Endometrial microvascular endothelial cells (primary cell): ENCODE measurements around the gene CIT. TPM values are rescaled to one million over a fixed set of nuclear protein-coding genes. Genes with fewer than 3 reads are reported as not detected.

Experiments used
- in situ Hi-C: cut with HindIII; loops from 2 replicates; pipeline ENCODE4 v1.10.0; 2017; ENCODE audit warnings: low sequenced_read_pairs, low pct_unique_long_range_greater_than_20kb; ENCODE audit errors: inconsistent ontology term
- total RNA-seq: library from RNA; depleted of rRNA; stranded (reverse); fragments of >200 nt; gene quantifications from one replicate; pipeline ENCODE4 v1.2.3, GENCODE V29; 2015; ENCODE audit errors: inconsistent ontology term

CIT gene
- total RNA-seq, 1 donor from 2014 or later = 33.0 TPM

DNA sequence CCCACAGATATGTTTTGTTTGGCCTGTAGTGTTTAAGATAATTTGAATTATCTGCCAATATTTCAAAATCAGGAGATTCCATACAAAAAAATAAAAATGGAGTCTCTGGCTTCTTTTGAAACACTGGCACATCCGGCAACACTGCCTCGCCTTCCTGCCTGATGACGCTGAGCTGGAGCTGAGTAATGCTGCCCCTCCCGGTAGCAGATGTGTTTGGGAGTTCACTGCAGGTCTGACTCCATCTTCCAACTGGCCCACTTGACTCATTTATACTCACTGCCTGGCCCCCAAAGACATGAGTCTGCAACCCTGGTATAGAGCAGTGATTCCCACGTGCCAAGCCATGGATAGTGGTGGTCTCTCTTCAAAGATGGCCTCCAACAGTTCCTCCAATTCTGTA is 7.4 kb downstream of the CIT start:
- in situ Hi-C loops = no loop called here

- in situ Hi-C loops = no loop called here
Measured at GRCh38 chr12:119868992-119869391, 8.1 kb downstream of the CIT start.

GRCh38 chr12:119864591-119864990 is 12.5 kb downstream of the CIT start:
- in situ Hi-C loops = no loop called here

- in situ Hi-C loops = no loop called here
Measured at GRCh38 chr12:119859241-119859640, 17.9 kb downstream of the CIT start.

GRCh38 chr12:119857041-119857591 is 20.0 kb downstream of the CIT start:
- in situ Hi-C loops = no loop called here

- in situ Hi-C loops = no loop called here
Measured at GRCh38 chr12:119850330-119850729, 26.8 kb downstream of the CIT start.

- in situ Hi-C loops = no loop called here
Measured at GRCh38 chr12:119843100-119843499, 34.0 kb downstream of the CIT start.

GRCh38 chr12:119842380-119842779 is 34.7 kb downstream of the CIT start:
- in situ Hi-C loops = no loop called here

GRCh38 chr12:119841433-119842210 is 35.5 kb downstream of the CIT start:
- in situ Hi-C loops = no loop called here

DNA sequence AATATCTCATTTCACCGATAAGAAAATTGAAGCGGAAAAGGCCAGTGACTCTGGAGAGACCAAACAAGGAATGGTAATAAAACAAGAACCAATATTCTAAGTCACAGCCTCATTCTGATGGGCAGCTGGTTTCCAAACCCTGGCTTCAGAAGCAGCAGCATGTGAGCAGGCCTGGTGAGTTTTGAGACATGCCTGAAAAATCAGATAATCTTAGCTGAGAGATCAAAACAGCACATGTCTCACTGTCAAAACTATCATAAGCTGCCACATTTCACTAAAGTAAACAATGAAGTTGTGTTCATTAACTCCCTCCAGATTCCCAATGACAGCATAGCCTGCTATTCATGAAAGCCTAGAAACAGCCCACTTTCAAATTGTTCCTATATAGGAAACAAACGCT is 36.5 kb downstream of the CIT start:
- in situ Hi-C loops = no loop called here

DNA sequence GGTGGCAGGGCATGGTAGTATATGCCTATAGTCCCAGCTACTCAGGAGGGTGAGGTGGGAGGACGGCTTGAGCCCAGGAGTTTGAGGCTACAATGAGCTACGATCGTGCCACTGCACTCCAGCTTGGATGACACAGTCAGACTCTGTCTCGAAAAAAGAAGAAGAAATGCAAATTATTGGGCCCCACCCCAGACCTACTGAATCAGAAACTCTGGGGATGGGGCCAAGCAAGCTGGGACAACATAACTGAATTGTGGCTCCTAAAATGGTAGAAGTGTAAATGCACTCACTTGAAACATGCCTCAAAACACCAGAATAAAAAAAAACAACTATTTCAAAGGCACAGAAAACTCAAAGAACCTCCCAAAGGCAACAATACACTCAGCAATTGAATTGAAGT is 37.0 kb downstream of the CIT start:
- in situ Hi-C loops = no loop called here

DNA sequence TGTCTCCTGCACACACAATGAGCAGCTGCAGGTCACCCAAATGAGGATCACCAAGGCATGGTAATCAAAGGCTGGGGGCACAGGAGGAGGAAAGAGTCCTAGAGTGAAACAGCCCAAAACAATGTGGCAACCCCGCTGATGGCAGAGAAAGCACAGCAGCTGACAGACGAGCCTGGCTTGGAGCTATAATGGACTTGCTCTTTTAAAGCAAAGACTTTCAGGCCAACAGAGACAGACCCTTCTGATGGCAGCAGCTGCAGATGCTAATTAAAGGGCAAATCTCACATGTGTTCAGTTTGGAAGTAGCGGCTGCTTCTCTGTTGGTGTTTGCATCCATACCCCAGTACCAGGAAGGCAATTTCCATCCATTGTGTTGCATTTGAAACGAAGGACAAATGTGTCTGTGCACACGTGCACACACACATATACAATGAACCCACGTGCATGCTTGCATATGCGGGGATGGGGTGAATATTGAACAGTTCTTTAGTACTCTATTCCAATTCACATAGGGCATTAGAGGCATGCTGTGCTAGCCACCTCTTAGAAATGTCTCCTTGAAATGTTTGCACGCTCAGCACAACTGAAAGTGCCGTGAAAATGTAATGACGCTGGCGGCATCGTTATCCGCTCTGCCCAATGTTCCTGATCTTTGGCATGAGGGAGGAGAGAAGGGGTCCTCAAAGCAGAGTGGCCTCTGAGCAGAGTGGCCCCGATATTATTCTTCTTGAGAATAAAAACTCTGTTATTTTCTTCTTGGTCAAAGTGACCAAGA is 38.1 kb downstream of the CIT start:
- in situ Hi-C loops = no loop called here

DNA sequence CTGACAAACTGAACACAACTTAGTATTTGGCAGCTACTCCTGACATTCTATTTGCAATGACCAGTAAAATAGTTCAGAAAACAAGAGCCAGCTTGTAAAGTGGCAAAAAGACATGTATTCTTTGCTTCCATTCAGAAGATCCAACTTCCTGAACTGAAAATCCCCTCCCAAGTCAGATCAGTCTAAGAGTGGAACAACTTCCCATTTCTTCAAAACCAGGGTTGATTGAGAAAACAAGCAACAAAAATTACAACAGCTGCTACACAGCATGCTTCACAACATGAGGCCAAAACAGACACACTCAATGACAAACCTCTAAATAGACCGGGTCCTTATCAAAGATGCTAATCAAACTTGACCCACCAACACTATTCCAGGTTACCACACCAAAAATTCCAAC is 40.3 kb downstream of the CIT start:
- in situ Hi-C loops = no loop called here

DNA sequence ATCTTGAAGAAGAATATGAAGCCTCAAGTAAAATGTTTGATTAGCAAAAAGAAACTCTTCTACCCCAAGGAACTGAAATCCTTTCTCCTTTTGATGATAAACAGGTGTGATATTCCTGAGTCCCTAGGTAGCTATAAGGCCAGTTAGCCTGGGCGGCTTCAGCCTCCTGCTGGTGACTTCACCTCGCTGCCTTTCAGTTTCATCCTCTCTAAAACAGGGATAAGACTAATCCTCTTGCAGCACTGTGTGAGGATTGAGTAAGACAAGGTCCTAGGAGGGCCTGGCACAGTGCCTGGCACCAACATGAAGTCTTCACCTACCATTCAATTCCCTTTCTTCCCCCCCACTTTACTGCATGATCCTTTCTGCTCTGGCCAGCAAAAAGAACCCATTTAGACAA is 42.1 kb downstream of the CIT start:
- in situ Hi-C loops = no loop called here

GRCh38 chr12:119829439-119829838 is 47.7 kb downstream of the CIT start:
- in situ Hi-C loops = no loop called here

GRCh38 chr12:119828300-119828699 is 48.8 kb downstream of the CIT start:
- in situ Hi-C loops = no loop called here

- in situ Hi-C loops = no loop called here
Measured at GRCh38 chr12:119827760-119828159, 49.4 kb downstream of the CIT start.

DNA sequence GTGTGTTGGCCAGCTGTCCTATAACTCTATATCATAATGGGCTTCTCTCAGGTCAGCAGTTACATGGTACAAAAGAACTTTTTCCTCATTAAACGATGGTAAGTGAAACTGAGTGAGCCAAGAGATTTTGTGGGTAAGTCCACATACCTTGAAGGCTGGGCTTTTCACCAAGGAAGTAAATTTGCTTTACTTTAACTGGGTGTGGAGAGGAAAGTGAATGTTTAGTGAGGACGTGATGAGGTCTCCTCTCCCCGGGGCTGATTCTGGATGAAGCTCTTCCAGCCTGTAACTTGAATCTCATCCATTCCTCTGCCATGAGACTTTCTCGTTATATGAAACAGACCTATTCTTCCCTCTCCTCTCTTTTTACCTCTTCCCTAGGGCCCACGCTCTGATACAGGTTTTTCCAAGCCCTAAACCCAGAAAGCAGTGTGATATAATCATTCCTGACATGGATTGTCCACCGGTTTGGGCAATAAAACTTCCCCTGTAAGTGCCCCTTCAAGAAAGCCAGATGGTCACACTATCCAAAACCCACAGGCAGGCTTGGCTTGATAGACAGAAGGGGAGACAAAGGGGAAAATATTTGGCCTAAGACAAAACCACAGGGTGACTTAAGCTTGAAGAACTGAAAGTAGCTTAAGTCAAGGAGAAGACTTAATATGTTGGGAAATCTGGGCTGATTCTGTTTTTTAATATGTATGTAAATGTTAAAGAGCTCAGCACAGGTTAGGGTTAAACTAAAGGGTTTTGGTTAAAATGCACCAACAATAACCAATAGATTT is 50.3 kb downstream of the CIT start:
- in situ Hi-C loops = no loop called here

DNA sequence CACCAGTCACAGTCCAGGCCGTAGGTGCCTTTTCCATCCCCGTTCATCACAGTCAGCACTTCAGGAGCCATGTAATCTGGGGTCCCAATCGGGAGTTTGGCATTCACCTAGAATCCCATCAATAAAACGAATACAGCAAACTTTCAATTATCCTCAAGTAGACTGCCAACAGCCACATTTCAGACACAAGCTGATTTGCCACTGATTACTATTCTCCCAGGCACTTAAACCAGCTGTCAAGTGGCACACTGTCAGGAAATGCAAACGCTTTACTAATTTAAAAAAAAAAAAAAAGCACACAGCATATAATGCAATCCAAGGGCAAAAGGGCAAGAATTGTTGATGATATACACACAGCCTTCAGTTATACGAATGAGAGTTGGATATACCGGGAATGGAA is 51.9 kb downstream of the CIT start:
- in situ Hi-C loops = no loop called here
